Measurements from ENCODE around the gene SLC25A38. TPM values are rescaled to one million over a fixed set of nuclear protein-coding genes. Genes with fewer than 3 reads are reported as not detected.

Gene SLC25A38
- total and polyA plus RNA-seq, 9 of the 15 experiments (the other 6 are each of a cell fraction or from before 2014, with no cell fraction given), result 13.5 to 51.1 (median 30.6) TPM

DNA sequence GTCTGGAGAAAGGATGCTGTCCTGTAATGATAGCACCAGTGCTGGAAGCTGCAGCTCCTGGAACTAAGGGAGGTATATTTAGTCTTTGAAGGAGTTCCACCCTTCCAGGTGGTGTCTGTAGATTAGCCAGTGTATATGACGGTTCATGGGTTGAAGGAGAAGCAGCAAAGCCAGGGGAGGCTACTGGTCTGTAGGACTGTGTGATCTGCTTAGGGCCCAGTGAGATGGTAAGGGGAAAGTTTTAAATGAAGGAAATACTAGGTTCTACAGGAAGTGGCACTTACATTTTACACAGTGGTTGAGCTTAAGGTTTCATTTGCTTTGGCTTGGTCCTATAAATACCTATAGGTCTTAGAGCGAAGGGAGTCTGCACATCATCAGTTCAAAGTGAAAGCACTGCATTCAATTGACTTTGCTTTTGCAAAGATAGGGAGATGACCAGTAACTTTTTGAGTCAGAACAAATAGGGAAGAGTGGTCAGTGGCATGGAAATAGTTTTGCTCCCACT, 5.6 kb downstream of the SLC25A38 start (continued):
- TF ChIP-seq PCBP1 (IDR thresholded peaks at IDR 0.05; ENCODE audit: low read depth, low read length, poor library complexity, severe bottlenecking) (no peak), CCNT2 (IDR thresholded peaks at IDR 0.05; ENCODE audit: borderline replicate concordance, extremely low read depth, insufficient read length, low read depth, low read length) (no peak), SETDB1 (IDR thresholded peaks at IDR 0.05; ENCODE audit: low read length) (no peak), PHF8 (IDR thresholded peaks at IDR 0.05; ENCODE audit: borderline replicate concordance, low read length) (no peak), POLR3A (IDR thresholded peaks at IDR 0.05; ENCODE audit: borderline replicate concordance, extremely low read depth, insufficient read depth, insufficient read length) (no peak), E2F6 (IDR thresholded peaks at IDR 0.05; ENCODE audit: borderline replicate concordance in 1 of 2, extremely low read depth in 1 of 2, insufficient read depth in 1 of 2, insufficient read length in 1 of 2, low read depth in 1 of 2, low read length in 1 of 2, poor library complexity in 1 of 2, severe bottlenecking in 1 of 2) (no peak), MNT (conservative IDR thresholded peaks at IDR 0.05) (no peak), ZMIZ1 (IDR thresholded peaks at IDR 0.05; ENCODE audit: low read depth in 2 of 2, low read length in 2 of 2) (0 out of 4 replicates have a peak, but pooled peaks of 1 of the 2 experiments have one; percentile 31)
- TF ChIP-seq, protein P1, sequence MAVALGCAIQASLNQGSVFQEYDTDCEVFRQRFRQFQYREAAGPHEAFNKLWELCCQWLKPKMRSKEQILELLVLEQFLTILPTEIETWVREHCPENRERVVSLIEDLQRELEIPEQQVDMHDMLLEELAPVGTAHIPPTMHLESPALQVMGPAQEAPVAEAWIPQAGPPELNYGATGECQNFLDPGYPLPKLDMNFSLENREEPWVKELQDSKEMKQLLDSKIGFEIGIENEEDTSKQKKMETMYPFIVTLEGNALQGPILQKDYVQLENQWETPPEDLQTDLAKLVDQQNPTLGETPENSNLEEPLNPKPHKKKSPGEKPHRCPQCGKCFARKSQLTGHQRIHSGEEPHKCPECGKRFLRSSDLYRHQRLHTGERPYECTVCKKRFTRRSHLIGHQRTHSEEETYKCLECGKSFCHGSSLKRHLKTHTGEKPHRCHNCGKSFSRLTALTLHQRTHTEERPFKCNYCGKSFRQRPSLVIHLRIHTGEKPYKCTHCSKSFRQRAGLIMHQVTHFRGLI (CRISPR knock-in tag; IDR thresholded peaks at IDR 0.05), result no peak
- TF ChIP-seq, protein P2, sequence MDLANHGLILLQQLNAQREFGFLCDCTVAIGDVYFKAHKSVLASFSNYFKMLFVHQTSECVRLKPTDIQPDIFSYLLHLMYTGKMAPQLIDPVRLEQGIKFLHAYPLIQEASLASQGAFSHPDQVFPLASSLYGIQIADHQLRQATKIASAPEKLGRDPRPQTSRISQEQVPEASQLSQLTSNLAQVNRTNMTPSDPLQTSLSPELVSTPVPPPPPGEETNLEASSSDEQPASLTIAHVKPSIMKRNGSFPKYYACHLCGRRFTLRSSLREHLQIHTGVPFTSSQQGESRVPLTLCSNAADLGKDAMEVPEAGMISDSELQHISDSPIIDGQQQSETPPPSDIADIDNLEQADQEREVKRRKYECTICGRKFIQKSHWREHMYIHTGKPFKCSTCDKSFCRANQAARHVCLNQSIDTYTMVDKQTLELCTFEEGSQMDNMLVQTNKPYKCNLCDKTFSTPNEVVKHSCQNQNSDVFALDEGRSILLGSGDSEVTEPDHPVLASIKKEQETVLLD (IDR thresholded peaks at IDR 0.05), result no peak
- TF ChIP-seq, protein P3, sequence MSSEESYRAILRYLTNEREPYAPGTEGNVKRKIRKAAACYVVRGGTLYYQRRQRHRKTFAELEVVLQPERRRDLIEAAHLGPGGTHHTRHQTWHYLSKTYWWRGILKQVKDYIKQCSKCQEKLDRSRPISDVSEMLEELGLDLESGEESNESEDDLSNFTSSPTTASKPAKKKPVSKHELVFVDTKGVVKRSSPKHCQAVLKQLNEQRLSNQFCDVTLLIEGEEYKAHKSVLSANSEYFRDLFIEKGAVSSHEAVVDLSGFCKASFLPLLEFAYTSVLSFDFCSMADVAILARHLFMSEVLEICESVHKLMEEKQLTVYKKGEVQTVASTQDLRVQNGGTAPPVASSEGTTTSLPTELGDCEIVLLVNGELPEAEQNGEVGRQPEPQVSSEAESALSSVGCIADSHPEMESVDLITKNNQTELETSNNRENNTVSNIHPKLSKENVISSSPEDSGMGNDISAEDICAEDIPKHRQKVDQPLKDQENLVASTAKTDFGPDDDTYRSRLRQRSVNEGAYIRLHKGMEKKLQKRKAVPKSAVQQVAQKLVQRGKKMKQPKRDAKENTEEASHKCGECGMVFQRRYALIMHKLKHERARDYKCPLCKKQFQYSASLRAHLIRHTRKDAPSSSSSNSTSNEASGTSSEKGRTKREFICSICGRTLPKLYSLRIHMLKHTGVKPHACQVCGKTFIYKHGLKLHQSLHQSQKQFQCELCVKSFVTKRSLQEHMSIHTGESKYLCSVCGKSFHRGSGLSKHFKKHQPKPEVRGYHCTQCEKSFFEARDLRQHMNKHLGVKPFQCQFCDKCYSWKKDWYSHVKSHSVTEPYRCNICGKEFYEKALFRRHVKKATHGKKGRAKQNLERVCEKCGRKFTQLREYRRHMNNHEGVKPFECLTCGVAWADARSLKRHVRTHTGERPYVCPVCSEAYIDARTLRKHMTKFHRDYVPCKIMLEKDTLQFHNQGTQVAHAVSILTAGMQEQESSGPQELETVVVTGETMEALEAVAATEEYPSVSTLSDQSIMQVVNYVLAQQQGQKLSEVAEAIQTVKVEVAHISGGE (CRISPR knock-in tag; IDR thresholded peaks at IDR 0.05), result 0 out of 6 replicates have a peak, but pooled peaks of 1 of the 3 experiments have one; percentile 16

Measured in K562 (cell line).